HAP-1 (cell line): ENCODE measurements around the gene RAD50.

Experiments
- DNase-seq, 2 experiments: peaks; one replicate each; pipeline ENCODE4 v3.0.0-alpha.2; 2016 to 2020; ENCODE audit warnings: low spot score in 2 of 2
- H3K27me3 ChIP-seq: fragments of 250-450 bp; sonication (Bioruptor Pico); 2 replicates; pipeline ENCODE4 v1.5.1; 2020; ENCODE audit warnings: low read depth, mild to moderate bottlenecking, moderate library complexity
- H3K36me3 ChIP-seq: fragments of 250-450 bp; sonication (Bioruptor Pico); replicated peaks from 2 replicates; pipeline ENCODE4 v1.5.1; 2020; ENCODE audit warnings: mild to moderate bottlenecking
- H3K4me1 ChIP-seq: fragments of 250-450 bp; sonication (Bioruptor Pico); 2 replicates; pipeline ENCODE4 v1.5.1; 2020; ENCODE audit warnings: mild to moderate bottlenecking
- H3K4me3 ChIP-seq: fragments of 250-450 bp; sonication (Bioruptor Pico); 2 replicates; pipeline ENCODE4 v1.5.1; 2020; ENCODE audit warnings: mild to moderate bottlenecking, moderate library complexity
- H3K9me3 ChIP-seq: fragments of 250-450 bp; sonication (Bioruptor Pico); 2 replicates; pipeline ENCODE4 v1.5.1; 2020; ENCODE audit warnings: mild to moderate bottlenecking, moderate library complexity
- in situ Hi-C: fragments of 300-500 bp; cut with MboI; formaldehyde crosslinking; loops from 3 replicates; pipeline ENCODE4 v1.14.3; 2020; ENCODE audit warnings: low sequenced_read_pairs, inconsistent platforms, mixed read lengths

RAD50 gene

GRCh38 chr5:132674671-132675506 is 118.1 kb downstream of the RAD50 start:
- in situ Hi-C loops = no loop called here
- Histone ChIP-seq H3K4me3 (no peak overlapping the region), H3K9me3 (0 out of 2 replicates have a peak, but pooled peaks cover 2% of the 10 kb centered on the region), H3K4me1 (no peaks in the 10 kb centered on the region), H3K36me3 (no peaks in the 10 kb centered on the region), H3K27me3 (no peaks in the 10 kb centered on the region)
- DNase-seq = no peak

DNA sequence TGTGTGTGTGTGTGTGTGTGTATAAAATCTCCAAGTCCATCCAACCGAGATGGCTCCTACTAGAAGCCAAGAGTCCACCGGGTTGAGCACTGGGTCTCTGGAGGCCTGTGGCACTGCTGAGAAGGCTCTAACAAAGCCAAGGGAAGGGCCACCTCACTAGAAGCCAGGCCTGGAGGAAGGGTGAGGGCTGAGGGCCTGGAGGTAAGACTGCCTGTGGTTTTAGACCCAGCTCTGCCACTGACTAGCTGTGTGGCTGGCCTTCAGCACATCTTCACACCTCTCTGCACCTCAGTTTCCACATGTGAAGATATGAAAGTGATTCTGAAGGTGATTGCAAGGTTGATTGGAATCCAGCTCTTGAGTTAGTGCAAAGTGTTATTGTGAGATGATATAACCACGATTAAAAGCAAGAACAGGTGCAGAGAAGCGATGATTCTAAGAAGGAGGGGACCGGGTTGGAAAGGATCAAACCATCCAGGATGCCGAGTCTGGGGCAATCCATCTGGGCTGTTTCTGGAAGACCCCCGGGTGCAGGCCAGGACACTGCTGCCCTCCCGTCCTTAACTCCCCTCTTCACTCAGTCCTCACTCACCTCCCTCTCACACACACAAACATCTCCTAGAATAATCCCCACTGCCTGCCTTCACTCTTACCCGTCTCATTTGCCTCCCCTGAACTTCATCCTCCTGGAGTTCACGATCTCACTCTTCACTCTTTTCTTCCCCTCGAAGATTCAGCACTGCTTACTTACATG is 119.3 kb downstream of the RAD50 start:
- 0 out of 2 replicates have a peak, but pooled peaks cover under 1% of the 10 kb centered on the region for H3K9me3 ChIP-seq
- no peaks in the 10 kb centered on the region for H3K4me1 ChIP-seq
- in situ Hi-C loops = no loop called here
- H3K36me3 ChIP-seq = no peaks in the 10 kb centered on the region
- no peak overlapping the region for H3K4me3 ChIP-seq
- DNase-seq = no peak
- H3K27me3 ChIP-seq = no peaks in the 10 kb centered on the region

GRCh38 chr5:132677191-132677590 is 120.4 kb downstream of the RAD50 start:
- Histone ChIP-seq H3K27me3 (no peaks in the 10 kb centered on the region), H3K36me3 (no peaks in the 10 kb centered on the region), H3K4me3 (no peak overlapping the region), H3K4me1 (no peaks in the 10 kb centered on the region), H3K9me3 (no peaks in the 10 kb centered on the region)
- no peak for DNase-seq
- in situ Hi-C loops = no loop called here

DNA sequence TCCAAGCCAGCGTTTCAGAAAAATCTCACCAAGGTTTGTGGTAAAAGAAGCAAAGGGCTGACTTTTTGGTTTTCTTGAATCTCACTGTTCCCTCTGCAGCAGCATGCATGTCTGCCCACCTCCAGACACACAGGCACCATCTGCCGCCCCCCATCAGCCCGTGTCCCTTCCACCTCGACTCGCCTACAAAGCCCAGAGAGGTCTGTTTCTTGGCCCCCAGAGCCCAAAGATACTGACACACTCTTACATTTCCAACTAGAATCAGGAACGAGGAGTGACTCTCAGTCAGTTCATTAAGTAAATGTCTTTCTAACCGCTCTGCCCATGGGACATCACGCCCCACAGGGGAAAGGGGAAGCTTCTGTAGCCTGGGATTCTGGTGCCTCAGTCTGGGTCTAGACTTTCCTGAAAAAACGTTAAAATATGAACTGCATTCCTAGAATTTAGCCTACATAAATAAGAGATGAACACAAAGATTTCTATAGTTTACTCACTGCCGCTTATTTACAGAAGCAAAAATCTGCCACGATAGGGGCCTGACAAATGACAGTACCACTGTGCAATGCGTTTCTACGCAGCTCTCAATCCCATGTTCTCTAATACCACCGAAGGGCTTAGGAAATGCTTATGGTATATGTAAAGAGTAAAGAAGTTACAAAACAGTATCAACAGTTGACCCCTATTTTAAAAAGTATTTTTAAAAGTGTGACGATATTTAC is 121.1 kb downstream of the RAD50 start:
- no peaks in the 10 kb centered on the region for H3K9me3 ChIP-seq

DNA sequence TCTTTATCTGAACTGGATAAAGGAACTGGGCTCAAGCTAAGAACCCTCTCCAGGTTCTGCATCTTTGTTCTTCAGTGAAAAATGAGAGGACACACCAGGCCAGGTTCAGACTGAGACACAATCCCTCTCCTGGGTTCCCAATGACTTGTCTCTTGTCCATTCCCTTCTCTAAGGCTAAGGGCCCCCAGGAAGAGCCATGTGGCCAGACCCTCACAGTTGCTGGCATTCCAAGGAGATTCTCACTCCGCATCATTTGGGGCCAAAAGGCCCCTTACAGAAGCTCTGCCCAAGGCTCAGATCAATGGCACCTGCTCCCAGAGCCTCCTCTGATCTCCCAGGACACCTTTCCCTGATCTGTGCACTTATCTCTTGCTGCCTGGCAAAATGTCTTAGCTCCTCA is 122.0 kb downstream of the RAD50 start:
- H3K4me3 ChIP-seq = no peak overlapping the region
- no peak for DNase-seq
- no peaks in the 10 kb centered on the region for H3K9me3 ChIP-seq
- in situ Hi-C loops = no loop called here
- no peaks in the 10 kb centered on the region for H3K27me3 ChIP-seq
- no peaks in the 10 kb centered on the region for H3K36me3 ChIP-seq
- no peaks in the 10 kb centered on the region for H3K4me1 ChIP-seq

More for the DNA sequence above, 121.1 kb downstream of the RAD50 start:
- H3K4me1 ChIP-seq = no peaks in the 10 kb centered on the region
- no peak for DNase-seq
- no peaks in the 10 kb centered on the region for H3K36me3 ChIP-seq
- H3K27me3 ChIP-seq = no peaks in the 10 kb centered on the region
- in situ Hi-C loops = no loop called here
- no peak overlapping the region for H3K4me3 ChIP-seq

- no peak for DNase-seq
- H3K9me3 ChIP-seq = no peaks in the 10 kb centered on the region
- no peak overlapping the region for H3K4me3 ChIP-seq
- no peaks in the 10 kb centered on the region for H3K4me1 ChIP-seq
- no peaks in the 10 kb centered on the region for H3K27me3 ChIP-seq
- in situ Hi-C loops = no loop called here
- H3K36me3 ChIP-seq = no peaks in the 10 kb centered on the region
Observed at GRCh38 chr5:132679166-132679565, 122.4 kb downstream of the RAD50 start.

DNA sequence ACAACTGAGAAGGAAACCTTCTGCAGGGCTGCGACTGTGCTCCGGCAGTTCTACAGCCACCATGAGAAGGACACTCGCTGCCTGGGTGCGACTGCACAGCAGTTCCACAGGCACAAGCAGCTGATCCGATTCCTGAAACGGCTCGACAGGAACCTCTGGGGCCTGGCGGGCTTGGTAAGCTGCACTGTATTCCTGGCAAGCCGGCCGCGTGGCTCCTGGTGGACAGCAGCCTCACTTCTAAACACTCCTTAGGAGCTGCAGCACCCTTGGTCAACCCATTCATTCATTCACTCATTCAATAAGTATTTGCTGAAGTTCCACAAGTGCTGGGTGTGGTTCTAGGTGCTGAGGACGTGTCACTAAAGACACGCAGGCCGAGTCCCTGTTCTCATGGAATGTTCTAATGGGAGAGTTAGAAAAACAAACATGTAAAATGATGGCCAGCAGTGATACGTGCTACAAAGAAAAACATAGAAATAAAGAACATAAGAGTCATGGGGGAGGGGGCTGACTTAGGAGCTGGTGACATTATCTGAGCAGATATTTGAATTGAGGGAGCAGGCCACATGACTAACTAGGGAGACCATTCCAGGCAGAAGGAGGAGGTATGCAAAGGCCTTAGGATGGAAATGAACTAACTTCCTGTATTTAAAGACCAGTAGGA is 123.1 kb downstream of the RAD50 start:
- in situ Hi-C loops = no loop called here

GRCh38 chr5:132680780-132681475 is 124.2 kb downstream of the RAD50 start:
- H3K36me3 ChIP-seq = no peaks in the 10 kb centered on the region
- no peaks in the 10 kb centered on the region for H3K4me1 ChIP-seq
- no peak for DNase-seq
- in situ Hi-C loops = no loop called here
- no peak overlapping the region for H3K4me3 ChIP-seq
- H3K27me3 ChIP-seq = no peaks in the 10 kb centered on the region
- H3K9me3 ChIP-seq = no peaks in the 10 kb centered on the region

More for the DNA sequence above, 123.1 kb downstream of the RAD50 start:
- Histone ChIP-seq H3K36me3 (no peaks in the 10 kb centered on the region), H3K4me3 (no peak overlapping the region), H3K27me3 (no peaks in the 10 kb centered on the region), H3K9me3 (no peaks in the 10 kb centered on the region), H3K4me1 (no peaks in the 10 kb centered on the region)
- DNase-seq = no peak

- no peaks in the 10 kb centered on the region for H3K27me3 ChIP-seq
- in situ Hi-C loops = no loop called here
- no peak for DNase-seq
- H3K4me1 ChIP-seq = no peaks in the 10 kb centered on the region
- no peak overlapping the region for H3K4me3 ChIP-seq
- no peaks in the 10 kb centered on the region for H3K36me3 ChIP-seq
- no peaks in the 10 kb centered on the region for H3K9me3 ChIP-seq
Observed at GRCh38 chr5:132681476-132681831, 124.7 kb downstream of the RAD50 start.

DNA sequence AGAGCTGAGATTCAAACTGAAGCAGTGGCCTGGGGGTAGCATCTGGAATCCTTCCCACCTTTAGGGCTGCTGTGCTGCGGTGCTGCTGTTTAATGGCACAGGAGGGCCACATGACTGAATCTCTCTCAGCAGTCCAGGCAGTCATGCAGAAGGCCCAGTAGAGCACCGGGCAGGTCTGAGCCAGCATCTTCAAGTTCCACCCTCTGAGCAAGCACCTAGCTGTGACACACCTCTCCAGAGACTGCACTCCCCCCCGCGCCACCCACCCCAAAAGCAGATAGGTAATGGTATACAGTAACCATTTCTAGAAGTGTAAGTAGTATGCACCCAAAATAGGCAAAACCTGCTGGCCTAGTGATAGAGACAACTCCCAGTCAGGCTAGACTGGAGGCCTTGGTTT is 125.2 kb downstream of the RAD50 start:
- no peaks in the 10 kb centered on the region for H3K9me3 ChIP-seq
- H3K4me1 ChIP-seq = no peaks in the 10 kb centered on the region
- no peak for DNase-seq
- H3K36me3 ChIP-seq = no peaks in the 10 kb centered on the region
- no peaks in the 10 kb centered on the region for H3K27me3 ChIP-seq
- no peak overlapping the region for H3K4me3 ChIP-seq
- in situ Hi-C loops = no loop called here

DNA sequence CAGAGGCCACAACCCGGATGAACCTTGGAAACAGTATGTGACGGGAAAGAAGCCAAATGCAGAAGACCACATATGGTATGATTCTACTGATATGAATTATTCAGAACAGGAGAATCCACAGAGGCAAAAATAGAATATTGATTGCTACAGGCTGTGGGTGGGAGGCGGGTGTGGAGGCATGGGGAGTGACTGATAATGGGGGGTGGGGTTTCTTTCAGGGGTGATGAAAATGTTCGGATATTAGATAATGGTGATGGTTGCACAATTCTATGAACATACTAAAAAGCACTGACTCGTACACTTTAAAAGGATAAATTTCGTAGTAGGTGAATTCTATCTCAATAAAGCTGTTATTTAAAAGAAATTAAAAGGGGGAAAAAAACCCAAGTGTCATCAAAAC is 127.7 kb downstream of the RAD50 start:
- Histone ChIP-seq H3K9me3 (no peaks in the 10 kb centered on the region), H3K4me3 (no peak overlapping the region), H3K27me3 (no peaks in the 10 kb centered on the region), H3K4me1 (no peaks in the 10 kb centered on the region), H3K36me3 (no peaks in the 10 kb centered on the region)
- DNase-seq = no peak
- in situ Hi-C loops = no loop called here

DNA sequence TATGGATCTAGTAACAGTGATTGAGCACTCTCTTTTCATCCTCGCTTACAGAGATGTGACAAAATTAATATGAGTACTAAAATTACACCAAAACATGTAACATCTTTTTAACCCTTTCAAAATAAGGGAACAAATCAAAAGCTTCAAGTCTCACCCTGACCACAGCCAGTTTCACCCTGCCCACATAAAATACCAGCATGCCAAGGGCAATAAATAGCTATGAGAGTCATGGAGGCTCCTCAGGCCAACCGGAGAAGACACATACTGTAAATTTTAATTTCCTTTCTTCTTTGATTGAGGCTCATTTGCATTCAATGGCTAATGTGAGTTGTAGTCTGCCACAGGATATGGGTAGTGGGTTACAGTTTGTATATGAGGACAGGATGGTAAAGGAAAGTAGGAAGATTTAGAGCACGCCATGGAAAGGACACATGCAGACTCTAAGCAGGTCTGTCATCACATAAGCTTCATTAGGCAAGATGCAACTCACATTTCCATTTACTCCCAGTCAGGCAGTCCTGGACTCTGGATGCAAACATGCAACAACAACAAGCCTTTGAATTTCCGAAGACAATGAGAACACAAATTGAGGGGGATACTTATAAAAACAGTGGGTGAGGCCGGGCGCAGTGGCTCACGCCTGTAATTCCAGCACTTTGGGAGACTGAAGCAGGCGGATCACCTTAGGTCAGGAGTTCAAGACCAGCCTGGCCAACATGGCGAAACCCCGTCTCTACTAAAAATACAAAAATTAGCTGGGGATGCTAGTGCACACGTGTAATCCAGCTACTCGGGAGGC is 128.3 kb downstream of the RAD50 start:
- DNase-seq = no peak
- Histone ChIP-seq H3K27me3 (no peaks in the 10 kb centered on the region), H3K4me3 (no peak overlapping the region), H3K4me1 (no peaks in the 10 kb centered on the region), H3K36me3 (no peaks in the 10 kb centered on the region), H3K9me3 (no peaks in the 10 kb centered on the region)
- in situ Hi-C loops = no loop called here
